ENCODE results near the gene ASCC2.

DNA sequence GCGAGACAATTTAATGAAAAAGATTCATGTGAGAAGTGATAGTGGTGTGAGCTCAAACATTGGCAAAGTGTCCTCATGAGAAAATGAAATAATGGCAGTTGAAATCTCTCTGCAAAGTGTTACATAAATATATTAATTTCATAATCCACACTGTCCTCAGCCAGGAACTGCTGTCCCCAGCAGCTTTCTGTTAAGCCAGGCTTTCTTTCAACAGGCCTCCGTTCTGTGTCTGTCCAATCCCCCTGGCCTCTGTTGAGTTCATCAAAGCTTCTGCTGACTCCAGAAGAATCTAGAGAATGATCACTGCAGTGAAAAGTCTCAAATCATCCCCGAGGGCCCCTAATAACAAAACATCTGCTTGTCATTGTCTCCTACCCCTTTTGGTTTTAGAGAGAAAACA, 10.0 kb upstream of the ASCC2 start:
- TF ChIP-seq POLR2A (IDR thresholded peaks at IDR 0.05) = no peak
- TF ChIP-seq, protein P1, sequence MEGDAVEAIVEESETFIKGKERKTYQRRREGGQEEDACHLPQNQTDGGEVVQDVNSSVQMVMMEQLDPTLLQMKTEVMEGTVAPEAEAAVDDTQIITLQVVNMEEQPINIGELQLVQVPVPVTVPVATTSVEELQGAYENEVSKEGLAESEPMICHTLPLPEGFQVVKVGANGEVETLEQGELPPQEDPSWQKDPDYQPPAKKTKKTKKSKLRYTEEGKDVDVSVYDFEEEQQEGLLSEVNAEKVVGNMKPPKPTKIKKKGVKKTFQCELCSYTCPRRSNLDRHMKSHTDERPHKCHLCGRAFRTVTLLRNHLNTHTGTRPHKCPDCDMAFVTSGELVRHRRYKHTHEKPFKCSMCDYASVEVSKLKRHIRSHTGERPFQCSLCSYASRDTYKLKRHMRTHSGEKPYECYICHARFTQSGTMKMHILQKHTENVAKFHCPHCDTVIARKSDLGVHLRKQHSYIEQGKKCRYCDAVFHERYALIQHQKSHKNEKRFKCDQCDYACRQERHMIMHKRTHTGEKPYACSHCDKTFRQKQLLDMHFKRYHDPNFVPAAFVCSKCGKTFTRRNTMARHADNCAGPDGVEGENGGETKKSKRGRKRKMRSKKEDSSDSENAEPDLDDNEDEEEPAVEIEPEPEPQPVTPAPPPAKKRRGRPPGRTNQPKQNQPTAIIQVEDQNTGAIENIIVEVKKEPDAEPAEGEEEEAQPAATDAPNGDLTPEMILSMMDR (IDR thresholded peaks at IDR 0.05 in 4 of 5, conservative IDR thresholded peaks at IDR 0.05 in 1 of 5) = no peak

Measured in gastrocnemius medialis (tissue), 4 donors.